ENCODE data around the gene ACADSB. TPM values are rescaled to one million over a fixed set of nuclear protein-coding genes. Genes with fewer than 3 reads are reported as not detected.

The ACADSB gene
- total and polyA plus RNA-seq, 8 donors, result 3.6 to 18.2 (median 11.6) TPM

- Histone ChIP-seq H3K4me1 (no peaks in the 10 kb centered on the region), H3K9me3 (no peaks in the 10 kb centered on the region), H3K27me3 (no peaks in the 10 kb centered on the region), H3K27ac (no peak overlapping the region), H3K4me3 (no peak overlapping the region), H3K36me3 (peaks cover 0 to 3% (median 0%) of the 10 kb centered on the region in 3 donors)
- no peak for DNase-seq
- no peak for ATAC-seq
- intact Hi-C loops (cut with DNase I), result no loop called here
- TF ChIP-seq, protein P1, sequence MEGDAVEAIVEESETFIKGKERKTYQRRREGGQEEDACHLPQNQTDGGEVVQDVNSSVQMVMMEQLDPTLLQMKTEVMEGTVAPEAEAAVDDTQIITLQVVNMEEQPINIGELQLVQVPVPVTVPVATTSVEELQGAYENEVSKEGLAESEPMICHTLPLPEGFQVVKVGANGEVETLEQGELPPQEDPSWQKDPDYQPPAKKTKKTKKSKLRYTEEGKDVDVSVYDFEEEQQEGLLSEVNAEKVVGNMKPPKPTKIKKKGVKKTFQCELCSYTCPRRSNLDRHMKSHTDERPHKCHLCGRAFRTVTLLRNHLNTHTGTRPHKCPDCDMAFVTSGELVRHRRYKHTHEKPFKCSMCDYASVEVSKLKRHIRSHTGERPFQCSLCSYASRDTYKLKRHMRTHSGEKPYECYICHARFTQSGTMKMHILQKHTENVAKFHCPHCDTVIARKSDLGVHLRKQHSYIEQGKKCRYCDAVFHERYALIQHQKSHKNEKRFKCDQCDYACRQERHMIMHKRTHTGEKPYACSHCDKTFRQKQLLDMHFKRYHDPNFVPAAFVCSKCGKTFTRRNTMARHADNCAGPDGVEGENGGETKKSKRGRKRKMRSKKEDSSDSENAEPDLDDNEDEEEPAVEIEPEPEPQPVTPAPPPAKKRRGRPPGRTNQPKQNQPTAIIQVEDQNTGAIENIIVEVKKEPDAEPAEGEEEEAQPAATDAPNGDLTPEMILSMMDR (IDR thresholded peaks at IDR 0.05), result no peak
- no peak for FAIRE-seq
Measured at GRCh38 chr10:123039632-123039930, 30.8 kb downstream of the ACADSB start.

- FAIRE-seq, result no peak
- TF ChIP-seq, protein P1 (IDR thresholded peaks at IDR 0.05), result no peak
- no peak overlapping the region for H3K27ac ChIP-seq
- no peaks in the 10 kb centered on the region for H3K9me3 ChIP-seq
- H3K4me1 ChIP-seq, result no peaks in the 10 kb centered on the region
- peaks cover 0 to 3% (median 0%) of the 10 kb centered on the region in 3 donors for H3K36me3 ChIP-seq
- no peak for ATAC-seq
- DNase-seq, result no peak
- intact Hi-C loops (cut with DNase I), result loop anchor here in 2 of 3 donors (10.0 kb wide), 1 partner anchor 512 kb away; no protein-coding TSS in a partner anchor
- H3K27me3 ChIP-seq, result no peaks in the 10 kb centered on the region
- 85 to 88% methylated on average over 12 of the region's 12 CpGs for WGBS, 2 donors
- H3K4me3 ChIP-seq, result no peak overlapping the region
Measured at GRCh38 chr10:123042708-123043408, 34.1 kb downstream of the ACADSB start.

- H3K4me3 ChIP-seq, result no peak overlapping the region
- ATAC-seq (peak in 3 of 4 donors; percentile 76 to 88 (median 78)), DNase-seq (peak in 1 of 6 donors; percentile 27), FAIRE-seq (no peak)
- H3K9me3 ChIP-seq, result no peaks in the 10 kb centered on the region
- peaks cover 0 to 3% (median 0%) of the 10 kb centered on the region in 3 donors for H3K36me3 ChIP-seq
- intact Hi-C loops (cut with DNase I), result loop anchor here in 2 of 3 donors (10.0 kb wide), 1 partner anchor 511 kb away; no protein-coding TSS in a partner anchor
- H3K27me3 ChIP-seq, result no peaks in the 10 kb centered on the region
- no peaks in the 10 kb centered on the region for H3K4me1 ChIP-seq
- no peak overlapping the region for H3K27ac ChIP-seq
- 29% methylated on average over 5 of the region's 5 CpGs for WGBS, 2 donors
- TF ChIP-seq, protein P1 (IDR thresholded peaks at IDR 0.05), result peak in 3 of 4 donors; percentile 15 to 51 (median 22)
Measured at GRCh38 chr10:123043409-123043925, 34.7 kb downstream of the ACADSB start.

DNA sequence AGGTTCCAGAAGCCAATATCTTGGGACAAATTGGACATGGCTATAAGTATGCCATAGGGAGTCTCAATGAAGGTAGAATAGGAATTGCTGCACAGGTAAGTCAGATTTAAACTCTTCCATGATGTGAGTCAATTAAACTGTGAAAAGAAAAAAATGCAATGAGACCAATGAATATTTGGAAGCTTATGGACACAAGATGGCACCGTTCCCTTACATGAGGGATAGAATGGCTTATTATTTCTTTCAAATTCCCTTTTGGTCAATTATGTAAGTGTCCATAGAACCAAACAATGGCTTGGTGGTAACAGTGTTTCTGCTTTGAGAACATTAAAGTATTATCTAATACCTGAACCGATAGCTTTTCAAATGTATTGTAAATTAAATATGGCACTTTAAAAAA lies 35.6 kb downstream of the ACADSB start:
- H3K27ac ChIP-seq, result no peak overlapping the region
- no peaks in the 10 kb centered on the region for H3K9me3 ChIP-seq
- no peaks in the 10 kb centered on the region for H3K4me1 ChIP-seq
- DNase-seq (no peak), FAIRE-seq (no peak), ATAC-seq (no peak)
- 82 to 100% methylated on average over 2 of the region's 2 CpGs for WGBS, 2 donors
- TF ChIP-seq, protein P1 (IDR thresholded peaks at IDR 0.05), result no peak
- intact Hi-C loops (cut with DNase I), result loop anchor here in 2 of 3 donors (10.0 kb wide), 1 partner anchor 510 kb away; no protein-coding TSS in a partner anchor
- H3K4me3 ChIP-seq, result no peak overlapping the region
- H3K27me3 ChIP-seq, result no peaks in the 10 kb centered on the region
- peaks cover 0 to 4% (median 0%) of the 10 kb centered on the region in 3 donors for H3K36me3 ChIP-seq

All from pancreas (tissue), 10 donors.